Measurements from ENCODE around the gene CDK11A. TPM values are rescaled to one million over a fixed set of nuclear protein-coding genes. Genes with fewer than 3 reads are reported as not detected.
"Not testable (repeated sequence)": the region's sequence is repeated elsewhere in the genome, so short reads cannot be mapped to it uniquely, and the experiment has no call there.

CDK11A gene
- total RNA-seq, 1 donor: 26.9 TPM

GRCh38 chr1:1755426-1755825 is 31.3 kb upstream of the CDK11A start:
- no peak for DNase-seq (ENCODE audit: low read depth in 2 of 3, low spot score in 2 of 3)

DNA sequence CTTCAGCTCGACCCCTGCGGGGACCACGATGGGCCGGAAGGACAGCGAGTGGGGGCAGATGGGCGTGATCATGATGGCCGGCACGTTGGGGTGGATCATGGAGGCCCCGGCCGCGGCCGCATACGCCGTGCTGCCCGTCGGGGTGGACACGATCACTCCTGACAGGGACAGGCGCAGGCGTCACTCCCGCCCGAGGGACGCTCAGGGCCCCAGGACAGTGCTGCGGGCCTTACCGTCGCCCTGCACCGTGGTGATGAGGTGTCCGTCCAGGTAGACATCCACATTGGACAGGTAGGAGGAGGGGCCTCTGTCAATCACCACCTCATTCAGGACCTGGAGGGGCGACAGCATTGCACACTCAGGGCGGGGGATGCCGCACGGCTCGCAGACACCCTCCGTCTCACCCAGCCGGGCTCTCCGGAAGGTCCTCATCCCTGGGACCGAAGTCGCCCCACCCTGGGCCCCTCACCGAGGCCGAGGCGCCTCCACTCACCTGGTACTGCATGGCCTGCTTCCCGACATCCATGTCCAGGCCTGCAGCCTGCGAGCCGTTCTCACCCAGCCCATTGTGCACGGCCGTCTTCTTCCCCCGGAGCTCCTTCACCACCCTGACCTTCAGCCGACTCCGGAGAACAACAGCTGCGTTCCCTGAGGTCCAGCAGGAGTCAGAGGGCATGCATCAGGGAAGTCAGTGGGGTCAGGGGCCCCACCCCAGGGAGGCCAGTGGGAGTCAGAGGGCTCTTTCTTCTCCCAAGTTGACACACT is 30.1 kb upstream of the CDK11A start:
- DNase-seq (ENCODE audit: low read depth in 2 of 3, low spot score in 2 of 3): no peak

DNA sequence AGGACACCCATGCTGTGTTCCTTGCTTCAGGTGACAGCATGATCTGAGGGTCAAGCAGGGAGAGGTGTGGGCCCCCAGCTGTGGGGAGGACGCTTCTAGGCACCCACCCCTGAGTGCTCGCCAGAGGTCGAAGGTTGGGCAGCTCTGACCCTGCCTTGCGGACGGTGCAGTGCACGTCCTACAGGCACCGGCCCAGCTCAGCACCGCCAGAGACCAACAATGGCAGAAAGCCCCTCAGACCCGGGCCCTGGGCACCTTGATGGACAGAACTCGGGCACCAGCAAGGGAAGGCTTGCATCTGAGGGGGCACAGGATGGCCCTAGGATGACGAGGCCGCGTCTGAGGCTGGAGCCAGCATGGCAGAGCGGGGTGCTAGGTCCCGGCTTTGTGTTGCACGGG is 29.4 kb upstream of the CDK11A start:
- no peak for DNase-seq (ENCODE audit: low read depth in 2 of 3, low spot score in 2 of 3)

- DNase-seq (ENCODE audit: low read depth in 2 of 3, low spot score in 2 of 3): no peak
Measured at GRCh38 chr1:1752636-1753606, 28.8 kb upstream of the CDK11A start.

DNA sequence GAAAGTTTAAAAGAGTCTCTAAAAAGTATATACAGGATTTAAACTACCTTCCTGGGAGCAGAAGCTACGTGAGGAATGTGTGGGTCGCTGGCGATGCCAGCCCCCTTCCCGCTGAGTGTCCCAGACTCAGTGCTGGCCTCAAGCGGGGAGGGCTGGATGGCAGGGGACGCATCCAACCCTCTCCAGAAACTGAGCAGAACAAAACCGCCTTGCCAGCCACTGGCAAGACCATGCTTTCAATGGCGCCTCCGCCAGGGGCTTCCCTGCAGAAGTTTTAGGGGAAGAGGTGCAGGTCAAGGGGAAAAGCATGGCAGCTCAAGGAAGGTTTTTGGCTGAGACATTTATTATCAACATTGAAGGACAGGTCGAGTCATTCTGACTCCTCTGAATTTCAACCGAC is 28.0 kb upstream of the CDK11A start:
- DNase-seq (ENCODE audit: low read depth in 2 of 3, low spot score in 2 of 3): no peak

DNA sequence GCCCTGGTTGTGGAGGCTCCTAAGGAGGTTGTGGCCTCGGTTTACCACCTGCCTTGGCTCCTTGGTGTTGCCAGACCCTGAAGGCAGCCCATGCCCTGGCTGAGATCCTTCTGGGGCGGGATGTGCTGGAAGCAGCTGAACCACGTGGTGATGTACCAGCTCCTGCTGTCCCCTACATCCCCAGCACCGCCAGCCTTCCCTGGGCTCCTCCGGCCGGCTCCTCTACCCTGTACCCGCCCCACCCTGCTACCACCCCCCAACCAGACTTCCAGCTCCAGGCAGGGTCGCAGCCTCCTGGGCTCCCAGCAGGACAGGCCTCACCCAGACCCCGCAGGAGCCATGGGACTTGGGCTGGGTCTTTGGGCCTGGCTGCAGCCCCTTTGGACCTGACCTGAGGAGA is 25.8 kb upstream of the CDK11A start:
- not testable (repeated sequence) for DNase-seq (ENCODE audit: low read depth in 2 of 3, low spot score in 2 of 3)

- no peak for DNase-seq (ENCODE audit: low read depth in 2 of 3, low spot score in 2 of 3)
Measured at GRCh38 chr1:1748686-1749321, 24.6 kb upstream of the CDK11A start.

DNA sequence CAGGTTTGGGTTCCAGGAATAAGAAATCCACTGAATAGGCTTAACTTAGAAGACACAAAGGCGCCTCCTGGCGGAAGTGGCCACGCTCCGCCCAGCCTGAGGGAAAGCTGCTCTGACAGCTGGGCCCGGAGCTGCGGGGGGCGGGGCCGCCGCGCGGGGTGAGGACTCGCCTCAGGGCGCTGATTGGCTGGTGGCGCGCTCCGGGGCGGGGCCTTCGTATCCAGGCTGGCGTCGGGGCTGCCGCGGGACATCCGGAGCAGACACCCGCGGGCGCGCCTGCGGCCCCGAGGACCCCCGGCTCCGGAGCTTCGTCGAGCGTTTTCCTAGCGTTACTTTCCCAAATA is 22.4 kb upstream of the CDK11A start:
- not testable (repeated sequence) for DNase-seq (ENCODE audit: low read depth in 2 of 3, low spot score in 2 of 3)

GRCh38 chr1:1745651-1746565 is 21.8 kb upstream of the CDK11A start:
- DNase-seq (ENCODE audit: low read depth in 2 of 3, low spot score in 2 of 3): peak; percentile 62 to 79 (median 65)

DNA sequence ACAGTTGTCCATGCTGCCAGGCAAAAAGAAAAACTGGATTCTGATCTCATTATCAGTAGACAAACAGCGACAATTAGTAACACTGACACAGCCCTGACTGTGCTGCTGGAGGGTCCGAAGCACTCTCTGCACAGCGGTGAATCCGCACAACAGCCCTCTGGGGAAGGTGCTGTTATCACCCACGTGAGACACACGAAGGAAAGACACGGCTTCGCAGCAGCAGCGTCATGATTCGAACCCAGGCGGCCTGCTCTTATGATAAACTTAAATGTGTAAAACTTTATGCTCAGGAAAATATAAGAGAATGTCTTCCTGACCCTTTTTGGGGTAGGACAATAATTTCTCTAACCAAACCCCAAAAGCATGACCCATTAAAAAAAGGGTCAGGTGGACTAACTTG is 18.4 kb upstream of the CDK11A start:
- not testable (repeated sequence) for DNase-seq (ENCODE audit: low read depth in 2 of 3, low spot score in 2 of 3)

GRCh38 chr1:1741013-1741412 is 16.9 kb upstream of the CDK11A start:
- DNase-seq (ENCODE audit: low read depth in 2 of 3, low spot score in 2 of 3): not testable (repeated sequence)

- not testable (repeated sequence) for DNase-seq (ENCODE audit: low read depth in 2 of 3, low spot score in 2 of 3)
Measured at GRCh38 chr1:1738799-1739337, 14.7 kb upstream of the CDK11A start.

GRCh38 chr1:1737675-1738590 is 13.8 kb upstream of the CDK11A start:
- not testable (repeated sequence) for DNase-seq (ENCODE audit: low read depth in 2 of 3, low spot score in 2 of 3)

GRCh38 chr1:1732381-1732780 is 8.2 kb upstream of the CDK11A start:
- DNase-seq (ENCODE audit: low read depth in 2 of 3, low spot score in 2 of 3): no peak

DNA sequence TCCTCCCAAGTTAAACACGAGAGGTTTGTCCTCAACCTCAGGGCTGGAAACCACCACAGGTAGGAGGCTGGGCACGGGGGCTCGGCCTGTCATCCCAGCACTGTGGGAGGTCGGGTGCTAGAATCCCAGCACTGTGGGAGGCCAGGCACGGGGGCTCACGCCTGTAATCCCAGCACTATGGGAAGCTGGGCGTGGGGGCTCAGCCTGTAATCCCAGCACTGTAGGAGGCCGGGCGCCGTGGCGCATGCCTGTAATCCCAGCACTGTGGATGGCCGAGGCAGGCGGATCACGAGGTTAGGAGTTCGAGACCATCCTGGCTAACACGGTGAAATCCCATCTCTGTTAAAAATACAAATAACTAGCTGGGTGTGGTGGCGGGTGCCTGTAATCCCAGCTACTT is 6.7 kb upstream of the CDK11A start:
- no peak for DNase-seq (ENCODE audit: low read depth in 2 of 3, low spot score in 2 of 3)

DNA sequence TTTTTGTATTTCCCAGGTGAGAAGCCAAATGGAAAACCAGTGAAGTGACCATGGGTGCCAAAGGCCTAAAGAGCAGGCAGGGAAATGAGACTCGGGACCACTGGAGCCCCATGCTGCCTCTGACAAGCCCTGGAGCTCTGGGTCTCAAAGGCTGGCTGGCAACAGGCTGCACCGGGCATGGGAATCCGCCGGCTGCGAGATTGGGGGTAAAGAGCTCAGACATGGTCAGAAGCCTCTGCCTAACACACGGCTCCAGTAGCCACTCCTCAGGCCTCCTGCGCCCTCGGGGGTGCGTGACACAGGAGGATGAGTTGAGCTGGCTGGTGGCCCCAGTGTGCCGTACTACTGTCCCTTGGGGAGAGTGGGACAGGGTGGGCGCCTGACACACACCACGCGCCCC is 6.1 kb upstream of the CDK11A start:
- not testable (repeated sequence) for DNase-seq (ENCODE audit: low read depth in 2 of 3, low spot score in 2 of 3)

- not testable (repeated sequence) for DNase-seq (ENCODE audit: low read depth in 2 of 3, low spot score in 2 of 3)
Measured at GRCh38 chr1:1729116-1729816, 5.1 kb upstream of the CDK11A start.

DNA sequence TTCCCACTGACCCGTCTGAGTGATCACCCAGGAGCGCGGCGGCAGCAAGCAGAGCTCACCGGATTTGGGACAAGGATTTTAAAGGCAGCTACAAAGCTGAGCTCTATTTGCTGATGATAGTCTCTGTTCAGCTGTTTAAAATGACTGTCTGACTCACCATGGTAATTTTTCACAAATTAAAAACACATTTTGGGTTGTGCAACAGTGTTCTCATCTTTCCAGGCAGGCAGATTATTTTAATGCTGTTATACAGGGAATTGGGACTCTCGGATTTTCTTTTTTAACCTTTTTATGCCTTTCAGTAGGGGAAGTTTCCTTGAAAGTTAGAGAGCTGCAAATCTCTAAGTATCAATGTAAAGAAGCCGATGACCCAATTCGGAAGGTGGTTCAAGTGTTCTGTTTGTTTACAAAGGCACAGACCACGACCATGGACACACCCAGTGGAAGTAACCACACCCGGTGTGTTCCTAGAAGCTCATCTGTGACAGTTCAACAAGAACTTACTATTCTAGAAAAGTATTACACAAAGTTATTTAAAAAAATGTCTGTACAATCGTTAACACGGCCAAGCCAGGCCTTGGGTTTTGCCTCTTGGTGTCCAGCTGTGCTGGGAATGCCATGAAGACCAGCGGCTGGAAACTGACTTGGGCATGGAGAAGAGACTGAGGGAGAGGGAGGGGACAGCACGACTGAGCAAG is 4.3 kb upstream of the CDK11A start:
- DNase-seq (ENCODE audit: low read depth in 2 of 3, low spot score in 2 of 3): not testable (repeated sequence)

Data from hematopoietic multipotent progenitor cell (in vitro differentiated cells).